Loucy (cell line): ENCODE results near the gene RBM19.

Experiments used
- CTCF ChIP-seq: fragments of 200-600 bp; sonication (generic); conservative IDR thresholded peaks from 2 replicates; pipeline ENCODE4 v1.5.1; 2014; ENCODE audit warnings: mild to moderate bottlenecking, antibody characterized with exemption, low read length
- EZH2phosphoT487 ChIP-seq: fragments of 200-600 bp; IDR thresholded peaks from 2 replicates; pipeline ENCODE4 v1.6.1; 2018; ENCODE audit warnings: antibody characterized with exemption, mild to moderate bottlenecking, moderate library complexity, borderline replicate concordance

DNA sequence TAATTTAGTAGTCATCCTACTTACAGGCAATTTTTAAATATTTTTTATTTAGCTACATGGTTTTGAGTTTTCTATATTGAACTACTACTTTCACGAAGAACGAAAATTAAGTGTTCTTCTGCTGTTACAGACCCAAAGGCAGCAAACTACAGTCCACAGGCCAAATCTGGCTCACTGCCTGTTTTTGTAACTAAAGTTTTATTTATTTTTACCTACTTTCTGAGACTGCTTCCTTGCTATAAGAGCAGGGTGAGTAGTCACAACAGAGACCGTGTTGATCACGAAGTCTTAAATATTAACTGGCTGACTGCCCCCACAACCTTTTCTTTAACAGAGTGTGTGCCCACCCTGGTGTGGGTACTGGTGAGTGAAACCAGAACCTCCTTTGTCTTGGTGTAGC lies 11.6 kb downstream of the RBM19 start:
- TF ChIP-seq EZH2phosphoT487 (no peak), CTCF (no peak)
